HEK293T (cell line): ENCODE measurements around the gene CCNB1.
"Not testable (repeated sequence)": the region's sequence is repeated elsewhere in the genome, so short reads cannot be mapped to it uniquely, and the experiment has no call there.

Experiments used
- CTBP1 ChIP-seq: fragments of 450-650 bp; IDR thresholded peaks from 2 replicates; pipeline ENCODE4 v1.6.1; 2016; ENCODE audit warnings: borderline replicate concordance
- FOXK2 ChIP-seq: fragments of 450-650 bp; IDR thresholded peaks from 2 replicates; pipeline ENCODE4 v1.6.1; 2016; ENCODE audit warnings: mild to moderate bottlenecking
- SUZ12 ChIP-seq: fragments of 450-650 bp; IDR thresholded peaks from 2 replicates; pipeline ENCODE4 v1.6.1; 2016; ENCODE audit warnings: mild to moderate bottlenecking

GRCh38 chr5:69140239-69140638 is 26.7 kb upstream of the CCNB1 start:
- TF ChIP-seq SUZ12, CTBP1, FOXK2: not testable (repeated sequence)
